Heart right ventricle (tissue), 16 donors: ENCODE data around the gene MAP3K2. TPM values are rescaled to one million over a fixed set of nuclear protein-coding genes. Genes with fewer than 3 reads are reported as not detected.

ENCODE experiments used
- ATAC-seq, 8 donors: fragments of 200-7000 bp; cut with Tn5 transposase; one replicate each; pipeline ENCODE4 v1.9.1; 2020; ENCODE audit warnings: mild to moderate bottlenecking in 8 of 8, moderate library complexity in 8 of 8, moderate number of reproducible peaks in 1 of 8
- DNase-seq, 2 donors: peaks; one replicate each; pipeline ENCODE4 v3.0.0-alpha.2; 2020
- H3K27ac ChIP-seq, 10 donors: fragments of 200-600 bp; sonication (generic) in 2 of 10; one replicate each; pipeline versions ENCODE4 v1.5.0 to v1.8.0; 2020 to 2022; ENCODE audit warnings: mild to moderate bottlenecking in 3 of 10
- H3K27me3 ChIP-seq, 7 donors: fragments of 200-600 bp; one replicate each; pipeline ENCODE4 v1.8.0; 2021 to 2022; ENCODE audit warnings: mild to moderate bottlenecking in 2 of 7
- H3K36me3 ChIP-seq, 9 donors: fragments of 200-600 bp; sonication (generic) in 1 of 9; one replicate each; pipeline versions ENCODE4 v1.5.0 to v1.8.0; 2020 to 2022; ENCODE audit warnings: mild to moderate bottlenecking in 2 of 9
- H3K4me1 ChIP-seq, 9 donors: fragments of 200-600 bp; sonication (generic) in 1 of 9; one replicate each; pipeline versions ENCODE4 v1.5.0 to v1.8.0; 2020 to 2022; ENCODE audit warnings: mild to moderate bottlenecking in 4 of 9
- H3K4me3 ChIP-seq, 10 donors: fragments of 200-600 bp; sonication (generic) in 2 of 10; one replicate each; pipeline versions ENCODE4 v1.5.0 to v1.8.0; 2020 to 2022; ENCODE audit warnings: mild to moderate bottlenecking in 7 of 10, moderate library complexity in 2 of 10
- H3K9me3 ChIP-seq, 11 donors: fragments of 200-600 bp in 10 of 11; sonication (generic) in 2 of 11; one replicate each; pipeline versions ENCODE4 v1.5.0 to v1.8.0; 2013 to 2022; ENCODE audit warnings: mild to moderate bottlenecking in 2 of 11, control low read depth in 1 of 11, moderate library complexity in 1 of 11
- CTCF ChIP-seq, 9 donors: fragments of 200-600 bp; sonication (generic) in 2 of 9; IDR thresholded peaks; one replicate each; pipeline versions ENCODE4 v1.5.0 to v1.8.0; 2021 to 2022; ENCODE audit warnings: antibody characterized with exemption in 9 of 9, mild to moderate bottlenecking in 5 of 9, moderate library complexity in 1 of 9
- WGBS, 2 donors: extraction: QIAGEN DNeasy Blood & Tissue Kit; methylation state at CpG; one replicate each; pipeline ENCODE4 v1.1.7; 2013; ENCODE audit warnings: inconsistent platforms in 1 of 2; 5-methylcytosine and 5-hydroxymethylcytosine counted together
- intact Hi-C, 10 donors: fragments of 100-400 bp; cut with DNase I; formaldehyde crosslinking; loops; one replicate each; pipeline versions ENCODE4 v1.11.1 to v1.14.2; 2022
- polyA plus RNA-seq, 2 donors: library from polyadenylated mRNA; stranded (reverse); fragments of 200-250 nt; gene quantifications; one replicate each; pipeline ENCODE4 v1.2.3, GENCODE V29; 2013
- total RNA-seq, 10 donors: library from RNA; stranded (reverse); fragmentation: NEBNext Ultra II Directional in 3 of 10; extraction: Animal tissue kit (Norgen Biotek cat#: 25700) in 3 of 10; gene quantifications; one replicate each; pipeline versions ENCODE4 v1.2.1 to v1.2.4, GENCODE V29; 2021 to 2023
- donor health status: Arrhythmogenic right ventricular cardiomyopathy.
- donor health status: ischemic (EF 13 %, LVEDD 7.1; RV severe dilation, severe dysfunction).
- donor health status: healthy with polysubstance abuse.
- donor health status: DM: no; HTN: yes; CAD: no.
- donor health status: DM: no; HTN: no; CAD: no.
- donor health status: ischemic (EF 25% LVEDD 6.9; RV normal size, moderate dysfunction).
- donor health status: ischemic (EF 25% LVEDD 5.7; RV mildly dilated, moderate dysfunction).
- donor health status: healthy.
- donor health status: DM: yes; HTN: yes; CAD: no.
- donor health status: Ischemic cardiomyopathy.
- donor health status: ischemic (EF 35%, LVEDD 5.7; RV mildly dilated, moderate dysfunction).
- donor health status: nonischemic (EF 11% LVEDD 7.7; RV severe dilation, severe dysfunction).
- donor health status: DM: yes; HTN: yes; CAD: no.
- donor health status: PGD.
- donor health status: ischemic (EF 29% LVEDD 5.4; RV normal size, mild dysfunction).
- donor health status: nonischemic (EF 23%, LVEDD 6.1; RV moderate dilation, normal function).

MAP3K2 gene
- total and polyA plus RNA-seq, 12 donors, result 2.9 to 30.9 (median 25.2) TPM

- DNase-seq (no peak), ATAC-seq (no peak)
- Histone ChIP-seq H3K9me3 (peaks cover 0 to 4% (median 0%) of the 10 kb centered on the region in 11 donors), H3K4me1 (peaks cover 0 to 69% (median 30%) of the 10 kb centered on the region in 9 donors), H3K4me3 (no peak overlapping the region), H3K36me3 (no peaks in the 10 kb centered on the region), H3K27me3 (no peaks in the 10 kb centered on the region), H3K27ac (no peak overlapping the region)
- WGBS, 2 donors, result 98 to 99% methylated on average over 2 of the region's 2 CpGs
- intact Hi-C loops, result no loop called here
- no peak for TF ChIP-seq CTCF (IDR thresholded peaks at IDR 0.05)
Observed at GRCh38 chr2:127351603-127352002, 36.2 kb downstream of the MAP3K2 start.

GRCh38 chr2:127348426-127349000 is 39.3 kb downstream of the MAP3K2 start:
- no peak for TF ChIP-seq CTCF (IDR thresholded peaks at IDR 0.05)
- H3K4me3 ChIP-seq, result no peak overlapping the region
- H3K4me1 ChIP-seq, result peaks cover 0 to 46% (median 21%) of the 10 kb centered on the region in 9 donors
- H3K27me3 ChIP-seq, result no peaks in the 10 kb centered on the region
- ATAC-seq, result peak in 1 of 8 donors; percentile 59
- DNase-seq, result no peak
- H3K36me3 ChIP-seq, result peaks cover 0 to 2% (median 0%) of the 10 kb centered on the region in 9 donors
- intact Hi-C loops, result loop anchor here in 1 of 10 donors (10.0 kb wide), 1 partner anchor 66 kb away; the partner anchor contains the start of gene PROC
- H3K27ac ChIP-seq, result no peak overlapping the region
- peaks cover 0 to 10% (median 0%) of the 10 kb centered on the region in 11 donors for H3K9me3 ChIP-seq
- WGBS, 2 donors, result 93 to 95% methylated on average over 1 of the region's 1 CpG

DNA sequence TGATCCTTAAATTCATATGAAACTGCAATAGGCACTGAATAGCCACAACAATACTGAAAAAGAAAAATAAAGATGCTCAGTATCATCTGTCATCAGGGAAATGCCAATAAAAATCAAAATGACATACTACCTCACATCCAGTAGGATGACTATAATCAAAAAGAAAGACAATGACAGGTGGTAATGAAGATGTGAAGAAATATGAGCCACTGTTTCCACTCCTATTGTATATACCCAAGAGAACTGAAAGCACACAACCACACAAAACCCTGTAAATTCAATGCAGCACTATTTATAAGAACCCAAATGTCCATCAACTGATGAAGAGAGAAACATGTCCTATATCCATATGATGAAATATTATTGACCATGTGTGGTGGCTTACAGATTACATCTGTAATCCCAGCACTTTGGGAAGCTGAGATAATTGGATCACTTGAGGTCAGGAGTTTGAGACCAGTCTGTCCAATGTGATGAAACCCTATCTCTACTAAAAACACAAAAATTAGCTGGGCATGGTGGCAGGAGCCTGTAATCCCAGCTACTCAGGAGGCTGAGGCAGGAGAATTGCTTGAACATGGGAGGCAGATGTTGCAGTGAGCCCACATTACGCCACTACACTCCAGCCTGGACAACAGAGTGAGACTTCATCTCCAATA is 39.9 kb downstream of the MAP3K2 start:
- 98 to 100% methylated on average over 1 of the region's 1 CpG for WGBS, 2 donors
- intact Hi-C loops, result loop anchor here in 1 of 10 donors (10.0 kb wide), 1 partner anchor 67 kb away; the partner anchor contains the start of gene PROC

More for the DNA sequence above, 39.9 kb downstream of the MAP3K2 start:
- DNase-seq, result no peak
- no peak overlapping the region for H3K27ac ChIP-seq
- ATAC-seq, result no peak
- no peak overlapping the region for H3K4me3 ChIP-seq
- TF ChIP-seq CTCF (IDR thresholded peaks at IDR 0.05), result no peak
- H3K9me3 ChIP-seq, result peaks cover 0 to 10% (median 0%) of the 10 kb centered on the region in 11 donors
- H3K27me3 ChIP-seq, result no peaks in the 10 kb centered on the region
- peaks cover 0 to 9% (median 0%) of the 10 kb centered on the region in 9 donors for H3K36me3 ChIP-seq
- H3K4me1 ChIP-seq, result peaks cover 0 to 46% (median 21%) of the 10 kb centered on the region in 9 donors
